Hepatocyte (in vitro differentiated cells): Measurements from ENCODE around the gene MYRIP. TPM values are rescaled to one million over a fixed set of nuclear protein-coding genes. Genes with fewer than 3 reads are reported as not detected.

Experiments used
- DNase-seq: peaks from one replicate; pipeline ENCODE4 v3.0.0-alpha.2; 2016; ENCODE audit warnings: low spot score
- H2AFZ ChIP-seq: fragments of 200-600 bp; sonication (generic); 2 replicates; pipeline ENCODE4 v1.6.0; 2016; ENCODE audit warnings: antibody characterized with exemption, mild to moderate bottlenecking
- H3K27ac ChIP-seq: fragments of 200-600 bp; sonication (generic); 2 replicates; pipeline ENCODE4 v1.5.1; 2016; ENCODE audit warnings: mild to moderate bottlenecking
- H3K27me3 ChIP-seq: fragments of 200-600 bp; sonication (generic); 2 replicates; pipeline ENCODE4 v1.6.1; 2016
- H3K36me3 ChIP-seq: fragments of 200-600 bp; sonication (generic); replicated peaks from 2 replicates; pipeline ENCODE4 v1.5.1; 2016; ENCODE audit warnings: low read depth; ENCODE audit not compliant: insufficient read depth
- H3K4me1 ChIP-seq: fragments of 200-600 bp; sonication (generic); 2 replicates; pipeline ENCODE4 v1.5.1; 2016; ENCODE audit warnings: mild to moderate bottlenecking, moderate library complexity; ENCODE audit not compliant: insufficient read depth
- H3K4me2 ChIP-seq: fragments of 200-600 bp; sonication (generic); 2 replicates; pipeline ENCODE4 v1.6.0; 2016
- H3K4me3 ChIP-seq: fragments of 200-600 bp; sonication (generic); 2 replicates; pipeline ENCODE4 v1.5.1; 2016; ENCODE audit warnings: mild to moderate bottlenecking
- H3K79me2 ChIP-seq: fragments of 200-600 bp; sonication (generic); 2 replicates; pipeline ENCODE4 v1.6.0; 2017; ENCODE audit warnings: mild to moderate bottlenecking
- H3K9me2 ChIP-seq: fragments of 200-600 bp; sonication (generic); replicated peaks from 2 replicates; pipeline ENCODE4 v1.6.0; 2017; ENCODE audit warnings: mild to moderate bottlenecking; ENCODE audit not compliant: insufficient read depth
- H3K9me3 ChIP-seq: fragments of 200-600 bp; sonication (generic); 2 replicates; pipeline ENCODE4 v1.5.1; 2016; ENCODE audit warnings: low read depth, mild to moderate bottlenecking
- H4K20me1 ChIP-seq: fragments of 200-600 bp; sonication (generic); 2 replicates; pipeline ENCODE4 v1.6.0; 2016; ENCODE audit warnings: mild to moderate bottlenecking; ENCODE audit not compliant: insufficient read depth, poor library complexity, severe bottlenecking
- CTCF ChIP-seq: fragments of 200-600 bp; sonication (generic); IDR thresholded peaks from 2 replicates; pipeline ENCODE4 v1.5.1; 2016; ENCODE audit warnings: antibody characterized with exemption, mild to moderate bottlenecking; ENCODE audit not compliant: poor library complexity
- EZH2 ChIP-seq: fragments of 200-600 bp; sonication (generic); IDR thresholded peaks from 2 replicates; pipeline ENCODE4 v1.6.1; 2016; ENCODE audit warnings: antibody characterized with exemption, mild to moderate bottlenecking, borderline replicate concordance
- EZH2phosphoT487 ChIP-seq: fragments of 200-600 bp; sonication (generic); IDR thresholded peaks from one replicate; pipeline ENCODE4 v1.6.1; 2018; ENCODE audit warnings: antibody characterized with exemption, mild to moderate bottlenecking, low read depth, moderate library complexity; ENCODE audit not compliant: unreplicated experiment, severe bottlenecking
- WGBS: methylation state at CpG from one replicate; pipeline ENCODE4 v1.1.6; 2016; ENCODE audit warnings: low lambda C conversion rate; ENCODE audit errors: missing lambda C conversion rate; 5-methylcytosine and 5-hydroxymethylcytosine counted together
- polyA plus RNA-seq: library from polyadenylated mRNA; unstranded; fragments of >200 nt; fragmentation: Nextera tagmentation; extraction: Ambion mirVana; gene quantifications from 2 replicates; pipeline ENCODE4 v1.2.1, GENCODE V29; 2016
- total RNA-seq: library from RNA; depleted of rRNA; stranded (reverse); fragments of >200 nt; gene quantifications from 2 replicates; pipeline ENCODE4 v1.2.3, GENCODE V29; 2014

MYRIP gene
- total RNA-seq (0.57 and 0.80 TPM in 2 replicates), polyA plus RNA-seq (not detected in 2 replicates)

GRCh38 chr3:39809181-39809994 is at the start of gene MYRIP:
Gene MYRIP, plus strand, starts transcription at chr3:39809609. Its CDS starts 91,208 bp downstream, at chr3:39900817.
- Histone ChIP-seq H3K79me2 (no peaks in the 10 kb centered on the region), H3K9me3 (no peaks in the 10 kb centered on the region), H3K9me2 (no peaks in the 10 kb centered on the region), H4K20me1 (no peaks in the 10 kb centered on the region), H3K27ac (no peak within 1 kb of the TSS), H3K4me3 (peak within 1 kb of the TSS; percentile 51), H3K27me3 (peaks cover 83% of the 10 kb centered on the region), H3K4me1 (peaks cover 14% of the 10 kb centered on the region), H3K4me2 (peak within 1 kb of the TSS; percentile 100), H3K36me3 (no peaks in the 10 kb centered on the region), H2AFZ (peak within 1 kb of the TSS; percentile 63)
- DNase-seq = peak; percentile 86
- WGBS = 1% methylated on average over 62 of the region's 103 CpGs
- TF ChIP-seq EZH2phosphoT487 (peak; percentile 27), CTCF (no peak), EZH2 (no peak)

GRCh38 chr3:39760325-39760724 is 49.1 kb upstream of the MYRIP start:
- no peaks in the 10 kb centered on the region for H3K79me2 ChIP-seq
- DNase-seq = no peak

GRCh38 chr3:39762537-39763070 is 46.8 kb upstream of the MYRIP start:
- H3K27me3 ChIP-seq = peaks cover 8% of the 10 kb centered on the region
- no peaks in the 10 kb centered on the region for H4K20me1 ChIP-seq
- no peaks in the 10 kb centered on the region for H3K4me1 ChIP-seq
- no peaks in the 10 kb centered on the region for H3K9me3 ChIP-seq
- no peak overlapping the region for H3K4me3 ChIP-seq
- TF ChIP-seq EZH2phosphoT487 = no peak
- TF ChIP-seq CTCF = no peak
- TF ChIP-seq EZH2 = no peak
- no peaks in the 10 kb centered on the region for H3K79me2 ChIP-seq
- H2AFZ ChIP-seq = no peak overlapping the region
- no peak overlapping the region for H3K27ac ChIP-seq
- no peaks in the 10 kb centered on the region for H3K36me3 ChIP-seq
- no peak overlapping the region for H3K4me2 ChIP-seq
- no peaks in the 10 kb centered on the region for H3K9me2 ChIP-seq
- no peak for DNase-seq
- 58% methylated on average over 1 of the region's 1 CpG for WGBS

More at GRCh38 chr3:39760325-39760724, 49.1 kb upstream of the MYRIP start:
- no peaks in the 10 kb centered on the region for H3K9me2 ChIP-seq
- H3K4me3 ChIP-seq = no peak overlapping the region
- H3K9me3 ChIP-seq = no peaks in the 10 kb centered on the region
- no peaks in the 10 kb centered on the region for H3K4me1 ChIP-seq
- 85% methylated on average over 1 of the region's 1 CpG for WGBS
- no peaks in the 10 kb centered on the region for H4K20me1 ChIP-seq
- no peaks in the 10 kb centered on the region for H3K36me3 ChIP-seq
- peaks cover 8% of the 10 kb centered on the region for H3K27me3 ChIP-seq
- no peak for TF ChIP-seq EZH2
- TF ChIP-seq CTCF = no peak
- TF ChIP-seq EZH2phosphoT487 = no peak
- H3K27ac ChIP-seq = no peak overlapping the region
- no peak overlapping the region for H2AFZ ChIP-seq
- no peak overlapping the region for H3K4me2 ChIP-seq
